HCT116 (cell line): ENCODE data around the gene NECTIN4.

ENCODE experiments used
- CBX3 ChIP-seq: IDR thresholded peaks from 2 replicates; pipeline ENCODE4 v1.6.1; 2012; ENCODE audit warnings: low read depth
- CTCF ChIP-seq, 3 experiments: fragments of 200-600 bp in 1 of 3; sonication (generic) in 1 of 3; IDR thresholded peaks in 2 of 3; conservative IDR thresholded peaks in 1 of 3; 2 replicates each; pipeline ENCODE4 v1.5.1; 2012 to 2017; ENCODE audit warnings: low read depth in 2 of 3, low read length in 2 of 3, antibody characterized with exemption in 1 of 3, borderline replicate concordance in 1 of 3, control low read depth in 1 of 3, mild to moderate bottlenecking in 1 of 3, mixed read lengths in 1 of 3, mixed run types in 1 of 3, moderate library complexity in 1 of 3; ENCODE audit not compliant: insufficient read depth in 1 of 3
- EZH2 ChIP-seq: fragments of 200-600 bp; sonication (generic); IDR thresholded peaks from 2 replicates; pipeline ENCODE4 v1.6.1; 2017; ENCODE audit warnings: antibody characterized with exemption, mixed run types
- MAX ChIP-seq: IDR thresholded peaks from 2 replicates; pipeline ENCODE4 v1.6.1; 2012
- RAD21 ChIP-seq: IDR thresholded peaks from 2 replicates; pipeline ENCODE4 v1.6.1; 2012; ENCODE audit warnings: low read depth, mild to moderate bottlenecking
- SIN3A ChIP-seq: IDR thresholded peaks from 2 replicates; pipeline ENCODE4 v1.6.1; 2012; ENCODE audit warnings: low read depth
- TCF7L2 ChIP-seq: IDR thresholded peaks from 2 replicates; pipeline ENCODE4 v1.7.0; 2011; ENCODE audit warnings: borderline replicate concordance, inconsistent platforms; ENCODE audit not compliant: insufficient read depth, insufficient read length; ENCODE audit errors: extremely low read depth

GRCh38 chr1:161066694-161067093 lies 22.7 kb downstream of the NECTIN4 start:
- TF ChIP-seq CBX3, result no peak
- no peak for TF ChIP-seq RAD21
- TF ChIP-seq EZH2, result no peak
- no peak for TF ChIP-seq CTCF (IDR thresholded peaks at IDR 0.05 in 2 of 3, conservative IDR thresholded peaks at IDR 0.05 in 1 of 3; ENCODE audit: borderline replicate concordance in 1 of 3, insufficient read depth in 1 of 3, low read depth in 2 of 3, low read length in 2 of 3)
- no peak for TF ChIP-seq SIN3A
- TF ChIP-seq MAX, result no peak
- no peak for TF ChIP-seq TCF7L2
